ENCODE measurements around the gene SIK1. TPM values are rescaled to one million over a fixed set of nuclear protein-coding genes. Genes with fewer than 3 reads are reported as not detected.
"Not testable (repeated sequence)": the region's sequence is repeated elsewhere in the genome, so short reads cannot be mapped to it uniquely, and the experiment has no call there.

Gene SIK1
- total and polyA plus RNA-seq, 2 donors (not counting 3 experiments of a cell fraction or from before 2014, with no cell fraction given), result 0.59 to 3.3 TPM

- Histone ChIP-seq H3K27me3 (ENCODE audit: control insufficient read depth in 2 of 2, insufficient read depth in 2 of 2, low read length in 2 of 2) (no peaks in the 10 kb centered on the region), H3K36me3 (ENCODE audit: control insufficient read depth in 2 of 2, extremely low read depth in 1 of 2, insufficient read depth in 2 of 2, low read length in 2 of 2) (no peaks in the 10 kb centered on the region), H3K9me1 (replicated peaks; ENCODE audit: control insufficient read depth, extremely low read depth, insufficient read depth, low read length) (no peaks in the 10 kb centered on the region), H3K4me3 (replicated peaks in 1 of 3; ENCODE audit: insufficient read depth in 1 of 3, low read depth in 1 of 3, low read length in 3 of 3) (no peak overlapping the region), H3K9me3 (replicated peaks; ENCODE audit: control insufficient read depth, insufficient read depth, low read length) (no peaks in the 10 kb centered on the region), H3K27ac (ENCODE audit: insufficient read depth, low read depth, low read length) (no peak overlapping the region), H3K79me2 (ENCODE audit: control insufficient read depth, insufficient read depth, low read length) (no peaks in the 10 kb centered on the region), H3K9ac (replicated peaks; ENCODE audit: extremely low read depth, insufficient read depth, low read length) (no peak overlapping the region), H3K4me2 (ENCODE audit: insufficient read depth, low read length) (no peak overlapping the region), H4K20me1 (replicated peaks; ENCODE audit: control insufficient read depth, extremely low read depth, insufficient read depth, low read length) (no peaks in the 10 kb centered on the region), H2AFZ (ENCODE audit: low read depth, low read length) (no peak overlapping the region), H3K4me1 (ENCODE audit: control insufficient read depth, extremely low read depth, insufficient read depth, low read length) (no peaks in the 10 kb centered on the region)
- POLR2A ChIA-PET, result no interaction called here
- CTCF ChIA-PET, result no interaction called here
- dilution Hi-C loops (cut with MboI; ENCODE audit: extremely low pct_ligation_motif_present, low sequenced_read_pairs) (no loop called here), intact Hi-C loops (cut with micrococcal nuclease) (no loop called here)
- no TSS peak for BruUV-seq (replicated peaks)
- FAIRE-seq (peak; percentile 70), DNase-seq (ENCODE audit: low read depth, low spot score) (no peak)
- TF ChIP-seq MAX (IDR thresholded peaks at IDR 0.05; ENCODE audit: insufficient read depth, insufficient read length), result no peak
- TF ChIP-seq, protein P1, sequence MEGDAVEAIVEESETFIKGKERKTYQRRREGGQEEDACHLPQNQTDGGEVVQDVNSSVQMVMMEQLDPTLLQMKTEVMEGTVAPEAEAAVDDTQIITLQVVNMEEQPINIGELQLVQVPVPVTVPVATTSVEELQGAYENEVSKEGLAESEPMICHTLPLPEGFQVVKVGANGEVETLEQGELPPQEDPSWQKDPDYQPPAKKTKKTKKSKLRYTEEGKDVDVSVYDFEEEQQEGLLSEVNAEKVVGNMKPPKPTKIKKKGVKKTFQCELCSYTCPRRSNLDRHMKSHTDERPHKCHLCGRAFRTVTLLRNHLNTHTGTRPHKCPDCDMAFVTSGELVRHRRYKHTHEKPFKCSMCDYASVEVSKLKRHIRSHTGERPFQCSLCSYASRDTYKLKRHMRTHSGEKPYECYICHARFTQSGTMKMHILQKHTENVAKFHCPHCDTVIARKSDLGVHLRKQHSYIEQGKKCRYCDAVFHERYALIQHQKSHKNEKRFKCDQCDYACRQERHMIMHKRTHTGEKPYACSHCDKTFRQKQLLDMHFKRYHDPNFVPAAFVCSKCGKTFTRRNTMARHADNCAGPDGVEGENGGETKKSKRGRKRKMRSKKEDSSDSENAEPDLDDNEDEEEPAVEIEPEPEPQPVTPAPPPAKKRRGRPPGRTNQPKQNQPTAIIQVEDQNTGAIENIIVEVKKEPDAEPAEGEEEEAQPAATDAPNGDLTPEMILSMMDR (IDR thresholded peaks at IDR 0.05; ENCODE audit: extremely low read depth in 1 of 2, insufficient read depth in 1 of 2, low read depth in 1 of 2, low read length in 2 of 2), result no peak
- TF ChIP-seq GATA2 (IDR thresholded peaks at IDR 0.05; ENCODE audit: insufficient read depth, insufficient read length, low read depth, low read length), result no peak
- TF ChIP-seq MYC (IDR thresholded peaks at IDR 0.05; ENCODE audit: low read depth, low read length), result no peak
- TF ChIP-seq POLR2AphosphoS5 (IDR thresholded peaks at IDR 0.05; ENCODE audit: insufficient read depth, low read depth, low read length), result no peak
These were observed 40.9 kb upstream of the SIK1 start for GRCh38 chr21:43467785-43468184.

DNA sequence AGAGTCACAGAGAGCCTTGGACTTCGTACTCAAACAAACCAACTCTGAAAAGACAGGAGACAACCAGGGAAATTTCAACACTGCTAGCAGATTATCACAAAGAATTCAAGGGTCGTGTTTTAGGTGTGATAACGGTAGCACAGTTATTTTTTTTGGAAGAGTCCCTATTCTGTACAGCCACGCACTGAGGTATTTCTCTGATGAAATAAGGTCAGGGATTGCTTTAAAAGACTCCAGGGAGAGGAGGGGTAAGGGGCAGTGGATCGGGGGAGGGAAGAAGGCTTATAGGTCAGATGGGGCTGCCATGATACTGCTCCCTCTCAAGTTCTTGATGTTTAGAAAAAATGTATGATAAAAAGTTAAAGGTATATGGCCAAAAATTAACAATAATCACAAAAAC is 38.2 kb upstream of the SIK1 start:
- dilution Hi-C loops (cut with MboI; ENCODE audit: extremely low pct_ligation_motif_present, low sequenced_read_pairs); FAIRE-seq; POLR2A ChIA-PET: not testable (repeated sequence)

GRCh38 chr21:43463498-43464261 is 36.7 kb upstream of the SIK1 start:
- H4K20me1 ChIP-seq (replicated peaks; ENCODE audit: control insufficient read depth, extremely low read depth, insufficient read depth, low read length); H3K4me3 ChIP-seq (replicated peaks in 1 of 3; ENCODE audit: insufficient read depth in 1 of 3, low read depth in 1 of 3, low read length in 3 of 3); POLR2A ChIA-PET; H3K4me1 ChIP-seq (ENCODE audit: control insufficient read depth, extremely low read depth, insufficient read depth, low read length); BruUV-seq (replicated peaks); FAIRE-seq; dilution Hi-C loops (cut with MboI; ENCODE audit: extremely low pct_ligation_motif_present, low sequenced_read_pairs); H3K9me1 ChIP-seq (replicated peaks; ENCODE audit: control insufficient read depth, extremely low read depth, insufficient read depth, low read length); H3K9me3 ChIP-seq (replicated peaks; ENCODE audit: control insufficient read depth, insufficient read depth, low read length); H3K4me2 ChIP-seq (ENCODE audit: insufficient read depth, low read length); CTCF ChIA-PET; DNase-seq (ENCODE audit: low read depth, low spot score); H3K27me3 ChIP-seq (ENCODE audit: control insufficient read depth in 2 of 2, insufficient read depth in 2 of 2, low read length in 2 of 2); H3K36me3 ChIP-seq (ENCODE audit: control insufficient read depth in 2 of 2, extremely low read depth in 1 of 2, insufficient read depth in 2 of 2, low read length in 2 of 2); intact Hi-C loops (cut with micrococcal nuclease); H3K9ac ChIP-seq (replicated peaks; ENCODE audit: extremely low read depth, insufficient read depth, low read length); H3K79me2 ChIP-seq (ENCODE audit: control insufficient read depth, insufficient read depth, low read length); H3K27ac ChIP-seq (ENCODE audit: insufficient read depth, low read depth, low read length); H2AFZ ChIP-seq (ENCODE audit: low read depth, low read length): not testable (repeated sequence)

More for the DNA sequence above, 38.2 kb upstream of the SIK1 start:
- H3K9me1 ChIP-seq (replicated peaks; ENCODE audit: control insufficient read depth, extremely low read depth, insufficient read depth, low read length); H3K27ac ChIP-seq (ENCODE audit: insufficient read depth, low read depth, low read length); H3K9me3 ChIP-seq (replicated peaks; ENCODE audit: control insufficient read depth, insufficient read depth, low read length); CTCF ChIA-PET; H3K27me3 ChIP-seq (ENCODE audit: control insufficient read depth in 2 of 2, insufficient read depth in 2 of 2, low read length in 2 of 2); BruUV-seq (replicated peaks); H2AFZ ChIP-seq (ENCODE audit: low read depth, low read length); H3K36me3 ChIP-seq (ENCODE audit: control insufficient read depth in 2 of 2, extremely low read depth in 1 of 2, insufficient read depth in 2 of 2, low read length in 2 of 2); DNase-seq (ENCODE audit: low read depth, low spot score); H3K4me2 ChIP-seq (ENCODE audit: insufficient read depth, low read length); intact Hi-C loops (cut with micrococcal nuclease); H3K79me2 ChIP-seq (ENCODE audit: control insufficient read depth, insufficient read depth, low read length); H3K4me3 ChIP-seq (replicated peaks in 1 of 3; ENCODE audit: insufficient read depth in 1 of 3, low read depth in 1 of 3, low read length in 3 of 3); H3K9ac ChIP-seq (replicated peaks; ENCODE audit: extremely low read depth, insufficient read depth, low read length); H4K20me1 ChIP-seq (replicated peaks; ENCODE audit: control insufficient read depth, extremely low read depth, insufficient read depth, low read length); H3K4me1 ChIP-seq (ENCODE audit: control insufficient read depth, extremely low read depth, insufficient read depth, low read length): not testable (repeated sequence)

Data from endothelial cell of umbilical vein (primary cell).